ENCODE results near the gene COL28A1. TPM values are rescaled to one million over a fixed set of nuclear protein-coding genes. Genes with fewer than 3 reads are reported as not detected.

The COL28A1 gene
- total RNA-seq, 1 donor from 2014 or later = 18.3 TPM

- Mint-ChIP-seq H3K27me3 (no peaks in the 10 kb centered on the region), H3K4me1 (ENCODE audit: low read depth) (peaks cover 4% of the 10 kb centered on the region), H3K9me3 (ENCODE audit: low read depth) (no peaks in the 10 kb centered on the region), H3K27ac (no peak overlapping the region), H3K36me3 (ENCODE audit: insufficient read depth) (peaks cover 6% of the 10 kb centered on the region), H3K4me3 (ENCODE audit: low read depth) (no peak overlapping the region)
- no peak for DNase-seq (ENCODE audit: low spot score, unreplicated experiment)
- TF ChIP-seq, protein P1, sequence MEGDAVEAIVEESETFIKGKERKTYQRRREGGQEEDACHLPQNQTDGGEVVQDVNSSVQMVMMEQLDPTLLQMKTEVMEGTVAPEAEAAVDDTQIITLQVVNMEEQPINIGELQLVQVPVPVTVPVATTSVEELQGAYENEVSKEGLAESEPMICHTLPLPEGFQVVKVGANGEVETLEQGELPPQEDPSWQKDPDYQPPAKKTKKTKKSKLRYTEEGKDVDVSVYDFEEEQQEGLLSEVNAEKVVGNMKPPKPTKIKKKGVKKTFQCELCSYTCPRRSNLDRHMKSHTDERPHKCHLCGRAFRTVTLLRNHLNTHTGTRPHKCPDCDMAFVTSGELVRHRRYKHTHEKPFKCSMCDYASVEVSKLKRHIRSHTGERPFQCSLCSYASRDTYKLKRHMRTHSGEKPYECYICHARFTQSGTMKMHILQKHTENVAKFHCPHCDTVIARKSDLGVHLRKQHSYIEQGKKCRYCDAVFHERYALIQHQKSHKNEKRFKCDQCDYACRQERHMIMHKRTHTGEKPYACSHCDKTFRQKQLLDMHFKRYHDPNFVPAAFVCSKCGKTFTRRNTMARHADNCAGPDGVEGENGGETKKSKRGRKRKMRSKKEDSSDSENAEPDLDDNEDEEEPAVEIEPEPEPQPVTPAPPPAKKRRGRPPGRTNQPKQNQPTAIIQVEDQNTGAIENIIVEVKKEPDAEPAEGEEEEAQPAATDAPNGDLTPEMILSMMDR (IDR thresholded peaks at IDR 0.05; ENCODE audit: unreplicated experiment) = no peak
Measured at GRCh38 chr7:7579638-7580037, 44.0 kb upstream of the COL28A1 start.

DNA sequence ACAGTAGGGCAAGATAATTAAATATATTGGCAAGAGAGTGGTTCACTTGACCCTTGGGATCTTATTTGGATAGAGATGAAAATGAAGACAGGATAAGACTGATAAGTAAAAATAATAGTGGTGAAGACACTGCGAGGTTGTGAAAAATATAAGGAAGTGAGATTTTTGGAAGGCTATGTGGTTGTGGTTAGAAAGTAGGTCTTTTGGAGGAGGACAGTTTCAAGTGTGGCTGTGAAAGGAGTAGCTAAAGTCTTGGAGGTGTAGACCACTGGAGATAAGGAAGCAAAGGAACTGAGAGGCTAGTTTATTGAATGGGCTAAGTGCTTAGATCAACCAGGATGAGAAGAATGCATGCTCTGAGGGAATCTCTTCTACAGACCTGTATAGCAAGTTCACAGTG, 42.2 kb upstream of the COL28A1 start:
- TF ChIP-seq, protein P1 (IDR thresholded peaks at IDR 0.05; ENCODE audit: unreplicated experiment) = no peak
- H3K9me3 Mint-ChIP-seq (ENCODE audit: low read depth) = peaks cover 1% of the 10 kb centered on the region
- no peak overlapping the region for H3K27ac Mint-ChIP-seq
- no peaks in the 10 kb centered on the region for H3K27me3 Mint-ChIP-seq
- no peak for DNase-seq (ENCODE audit: low spot score, unreplicated experiment)
- no peak overlapping the region for H3K4me3 Mint-ChIP-seq (ENCODE audit: low read depth)
- H3K36me3 Mint-ChIP-seq (ENCODE audit: insufficient read depth) = peaks cover 18% of the 10 kb centered on the region
- peaks cover 4% of the 10 kb centered on the region for H3K4me1 Mint-ChIP-seq (ENCODE audit: low read depth)

DNA sequence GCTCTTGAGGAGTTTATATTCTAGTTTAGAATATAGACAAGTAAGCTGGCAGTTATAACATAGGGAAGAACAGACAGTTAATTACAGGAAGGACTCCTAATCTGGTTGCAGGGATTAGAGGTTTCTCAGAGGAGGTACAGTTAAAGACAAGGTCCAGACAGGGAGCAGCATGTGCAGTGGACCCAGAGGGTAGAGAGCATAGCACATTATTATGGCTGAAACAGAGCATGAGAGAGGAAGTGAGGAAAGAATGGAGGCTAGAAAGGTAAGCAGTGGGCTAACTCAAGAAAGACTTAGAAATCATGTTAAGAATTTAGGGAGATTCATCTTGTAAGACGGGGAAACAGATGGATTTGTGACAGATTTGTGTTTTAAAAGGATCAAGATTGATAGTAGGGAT, 40.7 kb upstream of the COL28A1 start:
- H3K4me3 Mint-ChIP-seq (ENCODE audit: low read depth) = no peak overlapping the region
- H3K27me3 Mint-ChIP-seq = no peaks in the 10 kb centered on the region
- H3K27ac Mint-ChIP-seq = no peak overlapping the region
- peaks cover 25% of the 10 kb centered on the region for H3K36me3 Mint-ChIP-seq (ENCODE audit: insufficient read depth)
- peaks cover 5% of the 10 kb centered on the region for H3K9me3 Mint-ChIP-seq (ENCODE audit: low read depth)
- no peaks in the 10 kb centered on the region for H3K4me1 Mint-ChIP-seq (ENCODE audit: low read depth)
- TF ChIP-seq, protein P1 (IDR thresholded peaks at IDR 0.05; ENCODE audit: unreplicated experiment) = no peak
- DNase-seq (ENCODE audit: low spot score, unreplicated experiment) = no peak

GRCh38 chr7:7573701-7574100, 38.0 kb upstream of the COL28A1 start:
- H3K27ac Mint-ChIP-seq = no peak overlapping the region
- H3K4me1 Mint-ChIP-seq (ENCODE audit: low read depth) = peaks cover 14% of the 10 kb centered on the region
- no peak for DNase-seq (ENCODE audit: low spot score, unreplicated experiment)
- peaks cover 16% of the 10 kb centered on the region for H3K9me3 Mint-ChIP-seq (ENCODE audit: low read depth)
- no peaks in the 10 kb centered on the region for H3K27me3 Mint-ChIP-seq
- H3K36me3 Mint-ChIP-seq (ENCODE audit: insufficient read depth) = peaks cover 41% of the 10 kb centered on the region
- TF ChIP-seq, protein P1 (IDR thresholded peaks at IDR 0.05; ENCODE audit: unreplicated experiment) = no peak
- no peak overlapping the region for H3K4me3 Mint-ChIP-seq (ENCODE audit: low read depth)

DNA sequence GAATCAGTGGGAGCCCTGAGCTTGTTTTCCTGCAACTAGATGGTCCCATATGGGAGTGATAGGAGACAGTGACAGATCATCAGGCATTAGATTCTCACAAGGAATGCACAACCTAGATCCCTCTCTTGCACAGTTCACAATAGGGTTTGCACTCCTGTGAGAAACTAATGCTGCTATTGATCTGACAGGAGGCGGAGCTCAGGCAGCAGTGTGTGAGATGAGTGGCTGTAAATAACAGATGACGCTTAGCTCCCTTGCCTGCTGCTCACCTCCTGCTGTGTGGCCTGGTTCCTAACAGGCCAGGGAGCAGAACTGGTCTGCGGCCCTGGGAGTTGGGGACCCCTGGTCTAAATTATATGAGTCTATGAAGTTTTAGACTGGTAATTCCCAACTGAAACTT, 34.9 kb upstream of the COL28A1 start:
- H3K36me3 Mint-ChIP-seq (ENCODE audit: insufficient read depth) = peaks cover 41% of the 10 kb centered on the region
- peaks cover 16% of the 10 kb centered on the region for H3K9me3 Mint-ChIP-seq (ENCODE audit: low read depth)
- H3K4me1 Mint-ChIP-seq (ENCODE audit: low read depth) = peaks cover 22% of the 10 kb centered on the region
- DNase-seq (ENCODE audit: low spot score, unreplicated experiment) = no peak
- H3K27me3 Mint-ChIP-seq = no peaks in the 10 kb centered on the region
- no peak overlapping the region for H3K27ac Mint-ChIP-seq
- TF ChIP-seq, protein P1 (IDR thresholded peaks at IDR 0.05; ENCODE audit: unreplicated experiment) = no peak
- H3K4me3 Mint-ChIP-seq (ENCODE audit: low read depth) = no peak overlapping the region
